CD4-positive, alpha-beta T cell treated with Interleukin-4 for 1 hour (primary cell): Measurements from ENCODE around the gene CHM.
"Not testable (repeated sequence)": the region's sequence is repeated elsewhere in the genome, so short reads cannot be mapped to it uniquely, and the experiment has no call there.

Experiments
- DNase-seq, 2 donors: peaks; one replicate each; pipeline ENCODE4 v3.0.0-alpha.2; 2020 to 2022

Gene CHM

GRCh38 chrX:85994797-85995196 is 52.6 kb downstream of the CHM start:
- no peak for DNase-seq

DNA sequence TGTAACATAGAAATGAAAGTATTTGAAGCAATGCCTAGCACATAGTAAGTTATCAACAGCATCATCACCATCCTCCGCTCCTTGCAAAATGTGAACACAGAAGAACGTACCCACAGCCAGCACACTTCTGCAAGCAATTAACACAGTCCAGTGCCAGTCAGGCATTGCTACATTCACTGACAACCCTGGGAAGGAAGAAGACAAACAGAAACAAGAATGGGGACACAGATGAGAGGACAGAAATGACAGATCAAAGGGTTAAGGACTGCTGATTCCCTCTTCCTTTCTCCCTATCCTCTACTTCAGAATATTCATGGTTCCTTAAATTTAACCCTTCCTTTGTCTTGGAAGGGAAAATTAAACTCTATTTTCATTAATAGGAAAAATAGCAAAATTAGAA is 53.1 kb downstream of the CHM start:
- no peak for DNase-seq

GRCh38 chrX:85993539-85994197 is 53.7 kb downstream of the CHM start:
- DNase-seq = no peak

GRCh38 chrX:85992811-85993229 is 54.5 kb downstream of the CHM start:
- no peak for DNase-seq

DNA sequence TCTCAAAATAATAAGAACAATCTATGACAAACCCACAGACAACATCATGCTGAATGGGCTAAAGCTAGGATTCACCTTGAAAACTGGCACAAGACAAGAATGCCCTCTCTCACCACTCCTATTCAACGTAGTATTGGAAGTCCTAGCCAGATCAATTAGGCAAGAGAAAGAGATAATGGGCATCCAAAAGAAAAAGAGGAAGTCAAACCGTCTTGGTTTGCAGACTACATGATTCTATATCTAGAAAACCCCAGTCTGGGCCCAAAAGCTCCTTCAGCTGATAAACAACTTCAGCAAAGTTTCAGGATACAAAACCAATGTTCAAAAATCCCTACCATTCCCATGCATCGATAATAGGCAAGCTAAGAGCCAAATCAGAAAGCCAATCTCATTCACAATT is 59.0 kb downstream of the CHM start:
- no peak for DNase-seq

- DNase-seq = no peak
Observed at GRCh38 chrX:85980286-85980685, 67.1 kb downstream of the CHM start.

DNA sequence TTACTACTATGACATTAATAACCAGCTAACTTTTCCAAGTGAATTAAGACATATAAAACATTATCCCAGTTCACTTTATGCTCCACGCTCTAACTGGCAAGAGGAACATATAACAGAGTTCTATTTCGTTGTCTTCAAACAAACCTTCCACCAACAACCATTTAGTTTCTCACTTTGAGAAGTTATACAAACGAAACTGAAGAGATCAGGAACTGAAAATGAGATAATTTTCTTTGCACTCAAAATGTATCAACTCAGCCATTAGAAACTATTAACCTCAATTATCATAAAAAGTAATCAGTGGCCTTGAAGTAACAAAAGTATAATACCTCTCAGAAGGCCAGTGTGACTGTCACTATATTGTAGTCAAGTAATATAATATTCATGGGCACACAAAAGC is 70.1 kb downstream of the CHM start:
- no peak for DNase-seq

DNA sequence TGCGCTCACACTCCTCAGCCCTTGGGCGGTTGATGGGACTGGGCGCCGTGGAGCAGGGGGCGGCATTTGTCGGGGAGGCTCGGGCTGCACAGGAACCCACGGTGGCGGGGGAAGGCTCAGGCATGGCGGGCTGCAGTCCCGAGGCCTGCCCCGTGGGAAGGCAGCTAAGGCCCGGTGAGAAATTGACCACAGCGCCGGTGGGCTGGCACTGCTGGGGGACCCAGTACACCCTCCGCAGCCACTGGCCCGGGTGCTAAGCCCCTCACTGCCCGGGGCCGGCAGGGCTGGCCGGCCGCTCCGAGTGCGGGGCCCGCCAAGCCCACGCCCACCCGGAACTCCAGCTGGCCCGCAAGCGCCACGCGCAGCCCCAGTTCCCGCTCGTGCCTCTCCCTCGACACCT is 75.0 kb downstream of the CHM start:
- DNase-seq = not testable (repeated sequence)

DNA sequence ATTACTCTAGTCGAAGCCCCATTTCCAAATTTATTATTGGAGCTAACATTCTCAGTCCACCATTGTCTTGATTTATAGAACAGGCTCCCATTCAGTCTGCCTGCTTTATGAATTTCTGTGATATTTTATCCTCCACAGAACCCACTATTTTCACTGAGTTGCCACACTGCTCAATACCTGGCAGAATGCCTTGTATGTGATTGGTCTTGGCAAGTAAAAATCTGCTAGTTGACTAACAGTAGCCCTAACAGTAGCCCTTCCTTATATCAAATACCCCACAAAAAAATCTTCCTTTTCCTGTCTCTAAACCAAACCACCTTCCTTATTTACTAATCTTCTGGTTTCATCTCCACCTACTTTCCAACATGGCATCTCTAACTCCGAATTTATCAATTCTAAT is 82.6 kb downstream of the CHM start:
- DNase-seq = no peak

- no peak for DNase-seq
Observed at GRCh38 chrX:85963736-85964135, 83.6 kb downstream of the CHM start.

- no peak for DNase-seq
Observed at GRCh38 chrX:85955510-85955909, 91.8 kb downstream of the CHM start.

GRCh38 chrX:85944751-85945150 is 102.6 kb downstream of the CHM start:
- DNase-seq = not testable (repeated sequence)

GRCh38 chrX:85941275-85941674 is 106.1 kb downstream of the CHM start:
- no peak for DNase-seq

GRCh38 chrX:85939942-85940341 is 107.4 kb downstream of the CHM start:
- not testable (repeated sequence) for DNase-seq

DNA sequence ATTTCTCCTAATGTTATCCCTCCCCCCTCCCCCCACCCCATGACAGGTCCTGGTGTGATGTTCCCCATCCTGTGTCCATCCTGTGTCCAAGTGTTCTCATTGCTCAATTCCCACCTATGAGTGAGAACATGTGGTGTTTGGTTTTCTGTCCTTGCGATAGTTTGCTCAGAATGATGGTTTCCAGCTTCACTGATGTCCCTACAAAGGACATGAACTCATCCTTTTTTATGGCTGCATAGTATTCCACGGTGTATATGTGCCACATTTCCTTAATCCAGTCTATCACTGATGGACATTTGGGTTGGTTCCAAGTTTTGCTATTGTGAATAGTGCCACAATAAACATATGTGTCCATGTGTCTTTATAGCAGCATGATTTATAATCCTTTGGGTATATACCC is 113.0 kb downstream of the CHM start:
- not testable (repeated sequence) for DNase-seq

DNA sequence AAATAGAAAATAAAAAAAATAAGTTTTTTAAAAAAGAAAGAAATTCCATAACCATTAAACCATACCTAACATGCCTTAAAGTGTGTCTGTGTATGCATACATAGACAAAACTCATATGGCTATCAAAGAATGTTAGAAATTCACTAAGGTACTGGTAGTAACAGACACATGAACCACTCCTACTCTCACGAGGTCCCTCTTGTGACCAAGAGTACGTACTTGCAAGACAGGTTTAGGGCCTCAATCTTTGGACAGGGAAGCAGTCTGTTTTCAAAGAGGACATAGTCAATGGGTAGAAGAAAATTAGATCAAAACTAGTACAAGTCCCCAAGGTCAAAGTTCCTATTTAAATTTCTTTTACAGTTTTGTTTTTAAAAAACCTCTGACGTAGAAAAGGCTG is 117.3 kb downstream of the CHM start:
- DNase-seq = no peak

- DNase-seq = no peak
Observed at GRCh38 chrX:85928606-85929005, 118.8 kb downstream of the CHM start.

DNA sequence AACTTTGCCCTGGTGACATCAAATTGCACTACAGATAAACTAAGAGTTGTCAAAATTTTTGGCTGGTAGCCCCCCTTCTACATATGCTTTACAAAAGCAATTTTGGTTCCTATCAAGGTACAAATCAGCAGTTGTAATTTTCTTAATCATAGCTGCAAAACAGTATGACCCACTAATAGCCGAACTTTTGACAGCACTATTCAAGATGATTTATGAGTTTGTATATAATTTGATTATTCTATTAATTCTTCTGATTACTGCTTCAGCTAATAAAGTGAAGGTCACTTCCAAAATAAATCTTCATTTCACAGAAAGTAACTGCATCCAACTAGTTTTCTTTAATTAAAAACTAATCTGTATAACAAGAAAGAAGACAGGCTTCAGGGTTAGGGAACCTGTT is 119.6 kb downstream of the CHM start:
- no peak for DNase-seq

DNA sequence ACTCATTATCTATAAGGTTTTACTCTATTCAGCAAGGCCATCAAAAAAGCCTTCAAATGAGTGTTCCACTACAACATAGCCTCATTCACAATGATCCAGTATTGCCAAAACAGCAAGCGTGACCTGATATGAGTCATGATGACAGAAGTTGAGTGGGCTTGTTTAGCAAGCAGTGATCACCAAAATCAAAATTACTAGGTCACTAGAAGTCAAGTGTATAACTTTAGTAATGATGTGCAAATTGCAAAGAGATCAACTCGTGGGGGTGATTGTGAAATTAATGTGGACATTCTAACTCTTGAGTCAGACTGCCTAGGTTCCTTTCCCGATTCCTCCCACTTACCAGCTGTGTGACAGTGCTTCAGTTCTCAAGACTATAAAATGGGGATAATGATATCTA is 124.5 kb downstream of the CHM start:
- no peak for DNase-seq

GRCh38 chrX:85916656-85917280 is 130.6 kb downstream of the CHM start:
- not testable (repeated sequence) for DNase-seq

DNA sequence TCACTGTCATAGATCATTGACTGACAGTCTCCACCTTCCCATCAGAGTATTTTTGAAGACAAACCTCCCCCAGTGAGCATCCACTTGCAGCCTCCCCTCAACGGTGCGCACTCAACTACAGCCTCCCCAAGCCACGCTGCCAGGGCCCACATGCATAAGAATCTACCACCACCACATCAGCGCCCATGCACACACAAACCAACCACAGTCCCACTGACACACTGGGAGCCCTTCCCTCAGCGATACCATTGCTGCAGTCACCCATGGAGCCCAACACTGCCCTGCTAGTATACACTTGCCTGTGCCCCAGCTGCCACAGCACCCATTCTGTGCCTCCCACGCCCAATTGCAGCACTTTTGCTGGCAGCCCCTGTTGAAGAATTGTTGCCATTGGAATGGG is 132.9 kb downstream of the CHM start:
- no peak for DNase-seq

DNA sequence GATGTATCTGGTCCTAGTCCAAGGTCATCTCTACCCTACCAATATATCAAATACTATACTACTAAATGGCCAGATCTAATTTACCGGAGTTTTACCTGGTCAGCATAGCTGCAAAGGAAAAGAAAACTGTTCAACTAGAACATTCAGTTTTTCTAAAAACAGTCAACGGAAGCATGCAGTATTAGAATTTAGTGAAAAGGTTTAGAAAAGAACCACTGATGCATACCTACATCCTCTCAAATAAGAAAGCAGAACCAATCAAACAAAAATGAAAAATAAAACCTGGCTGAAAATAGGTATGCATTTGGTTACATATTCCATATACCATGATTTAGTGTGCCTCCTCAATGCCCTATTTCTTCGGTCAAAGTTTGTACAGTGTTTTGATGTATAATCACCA is 140.0 kb downstream of the CHM start:
- no peak for DNase-seq

DNA sequence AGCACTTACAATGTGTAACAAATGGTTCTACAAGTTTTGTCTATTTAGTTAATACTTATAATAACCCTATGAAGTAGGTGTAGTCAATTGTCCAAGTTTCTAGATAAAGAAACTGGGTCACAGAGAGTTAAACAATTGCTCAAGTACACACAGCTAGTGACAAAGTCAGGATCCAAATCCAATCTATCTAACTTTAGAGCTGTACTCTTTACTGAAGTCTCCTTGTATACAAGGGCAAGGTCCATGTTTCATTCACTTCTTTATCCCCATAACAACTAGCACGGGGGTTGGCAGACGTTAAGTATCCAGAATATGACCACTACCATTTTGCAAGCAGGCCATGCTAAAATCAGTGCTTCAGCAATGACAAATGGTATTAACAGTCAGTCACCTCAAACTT is 141.0 kb downstream of the CHM start:
- no peak for DNase-seq

DNA sequence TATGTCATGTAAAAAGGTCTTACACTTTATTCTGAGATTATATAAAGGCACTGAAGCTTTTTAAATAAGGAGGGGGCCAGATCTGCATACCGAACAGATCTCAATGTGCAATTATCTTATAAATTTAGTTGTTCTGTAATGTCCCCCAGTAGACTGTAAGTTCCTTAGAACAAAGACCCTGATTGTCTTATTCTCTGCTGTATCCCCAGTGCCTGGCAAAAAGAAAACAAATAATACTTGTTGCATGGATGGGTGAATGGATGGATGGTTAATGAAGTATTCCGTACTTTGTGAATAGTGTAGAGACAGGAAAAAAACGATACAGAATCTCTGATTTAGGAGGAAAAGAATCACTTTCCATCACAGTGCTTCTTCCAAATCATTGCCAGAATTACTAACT is 141.5 kb downstream of the CHM start:
- DNase-seq = no peak
